ENCODE data around the gene MMRN2.
A peak's percentile ranks its signal among the peaks of the same experiment; 100 is the strongest.

Gene MMRN2

DNA sequence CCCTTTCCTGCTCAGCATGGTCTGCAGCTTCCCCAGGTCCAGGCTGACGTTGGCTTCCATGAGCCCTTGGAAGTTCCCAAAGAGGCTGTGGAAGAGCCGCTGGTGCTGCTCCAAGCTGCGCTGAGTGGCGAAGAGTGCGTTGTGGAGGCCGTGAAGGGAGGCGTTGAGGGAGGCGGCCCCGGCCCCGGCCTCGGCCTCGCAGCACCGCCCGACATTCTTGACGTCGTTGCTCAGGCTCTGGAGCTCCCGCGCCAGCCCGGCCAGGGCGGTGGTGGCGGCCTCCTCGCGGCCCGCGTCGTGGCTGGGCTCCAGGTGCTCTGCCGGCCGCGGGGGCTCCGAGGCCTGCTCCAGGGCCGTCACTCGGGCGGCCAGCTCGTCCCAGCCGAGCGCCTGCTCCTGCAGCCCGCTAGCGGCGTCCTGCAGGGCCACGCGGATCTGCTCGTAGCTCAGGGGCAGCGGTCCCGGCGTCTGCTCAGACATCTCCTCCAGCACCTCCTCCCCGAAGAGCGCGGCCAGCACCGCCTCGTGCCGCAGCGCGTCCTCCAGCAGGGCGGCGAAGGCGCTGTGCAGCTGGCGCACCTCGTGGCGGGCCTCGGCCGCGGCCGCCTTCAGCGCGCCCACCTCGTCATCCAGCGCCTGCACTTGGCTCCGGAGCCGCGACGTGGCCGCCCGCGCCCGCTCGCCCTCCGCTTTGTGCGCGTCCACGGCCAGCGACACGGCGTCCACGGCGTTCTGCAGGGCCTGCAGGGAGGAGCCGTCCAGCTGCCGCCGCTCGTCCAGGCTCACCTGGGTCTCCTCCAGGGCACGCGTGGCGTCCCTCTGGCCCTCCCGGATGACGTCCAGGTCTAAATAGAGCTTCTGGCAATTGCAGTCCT lies 14.7 kb downstream of the MMRN2 start:
- peaks cover 0 to 8% of the 10 kb centered on the region in 2 experiments for H3K27me3 ChIP-seq (ENCODE audit: control insufficient read depth in 1 of 2, insufficient read depth in 1 of 2, low read length in 2 of 2)
- H2BK120ac ChIP-seq (ENCODE audit: low read depth, low read length) = no peak overlapping the region
- no peak overlapping the region for H3K4me2 ChIP-seq (ENCODE audit: low read length, poor library complexity, severe bottlenecking)
- no peaks in the 10 kb centered on the region for H3K79me1 ChIP-seq (replicated peaks; ENCODE audit: low read length, poor library complexity, severe bottlenecking)
- peak overlapping the region; percentile 48 for H4K91ac ChIP-seq (ENCODE audit: low read length)
- no peak overlapping the region for H3K4ac ChIP-seq (ENCODE audit: low read depth in 1 of 2, low read length in 2 of 2)
- peaks cover 7% of the 10 kb centered on the region for H3K4me1 ChIP-seq (ENCODE audit: control insufficient read depth, insufficient read depth, low read depth, low read length)
- DNase-seq = no peak
- H2BK15ac ChIP-seq (ENCODE audit: low read depth, poor library complexity, severe bottlenecking) = no peak overlapping the region
- H3K4me3 ChIP-seq (ENCODE audit: insufficient read depth in 1 of 2, low read depth in 1 of 2, low read length in 2 of 2) = no peak overlapping the region
- H2AK5ac ChIP-seq (ENCODE audit: low read length, severe bottlenecking) = no peak overlapping the region
- no peak overlapping the region for H2BK12ac ChIP-seq (ENCODE audit: low read length in 2 of 2)
- no peak overlapping the region for H4K8ac ChIP-seq (ENCODE audit: low read length)
- 95% methylated on average over 83 of the region's 94 CpGs for WGBS
- no peak overlapping the region for H2BK5ac ChIP-seq (ENCODE audit: low read depth, low read length, poor library complexity, severe bottlenecking)
- H3K9me3 ChIP-seq (ENCODE audit: control insufficient read depth, low read length) = no peaks in the 10 kb centered on the region
- H3K18ac ChIP-seq (ENCODE audit: low read depth in 1 of 2, low read length in 2 of 2) = no peak overlapping the region
- peaks cover 0 to 4% of the 10 kb centered on the region in 2 experiments for H3K36me3 ChIP-seq (ENCODE audit: control insufficient read depth in 1 of 2, insufficient read depth in 2 of 2, low read depth in 1 of 2, low read length in 2 of 2)
- H3K14ac ChIP-seq (ENCODE audit: low read length in 2 of 2) = no peak overlapping the region
- no peak overlapping the region for H3K9ac ChIP-seq (ENCODE audit: low read length)
- no peak overlapping the region for H3K27ac ChIP-seq (ENCODE audit: low read length, poor library complexity, severe bottlenecking)
- H2AFZ ChIP-seq (ENCODE audit: low read depth, low read length) = no peak overlapping the region
- no peak overlapping the region for H3K23ac ChIP-seq (ENCODE audit: low read length in 2 of 2)

DNA sequence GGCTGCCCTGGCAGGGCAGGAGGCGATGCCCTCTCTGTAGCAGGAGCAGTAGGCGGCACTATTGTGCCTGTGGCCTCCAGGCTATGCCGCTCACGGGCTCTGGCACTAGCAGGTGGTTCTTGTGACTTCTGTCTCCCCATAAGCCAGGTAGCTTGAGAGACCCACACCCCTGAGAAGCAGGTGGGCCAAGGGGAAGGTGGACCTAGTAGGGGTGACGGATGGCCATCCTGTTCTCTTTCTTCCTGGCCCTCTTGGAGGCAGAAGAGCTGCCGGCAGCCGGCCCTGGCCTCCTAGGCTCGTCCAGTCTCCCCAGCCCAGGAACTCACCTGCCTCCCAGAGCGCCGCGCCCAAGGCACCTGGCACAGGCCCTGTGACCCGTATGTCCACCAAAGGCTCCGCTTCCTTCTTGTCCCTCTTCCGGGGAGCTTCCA lies 15.4 kb downstream of the MMRN2 start:
- Histone ChIP-seq H2BK12ac (ENCODE audit: low read length in 2 of 2) (no peak overlapping the region), H2BK15ac (ENCODE audit: low read depth, poor library complexity, severe bottlenecking) (no peak overlapping the region)

DNA sequence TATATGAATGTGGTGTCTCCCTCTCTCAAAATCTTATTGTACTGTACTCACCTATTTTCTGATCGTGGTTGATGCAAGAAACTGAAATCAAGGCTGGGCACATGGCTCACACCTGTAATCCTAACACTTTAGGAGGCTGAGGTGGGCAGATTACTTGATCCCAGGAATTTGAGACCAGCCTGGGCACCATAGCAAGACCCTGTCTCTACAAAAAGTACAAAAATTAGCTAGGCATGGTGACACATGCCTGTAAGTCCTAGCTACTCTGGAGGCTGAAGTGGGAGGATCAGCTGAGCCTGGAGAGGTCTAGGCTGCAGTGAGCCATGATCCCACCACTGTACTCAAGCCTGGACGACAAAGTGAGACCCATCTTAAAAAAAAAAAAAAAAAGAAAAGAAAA lies 16.0 kb downstream of the MMRN2 start:
- no peak overlapping the region for H2BK120ac ChIP-seq (ENCODE audit: low read depth, low read length)
- no peak overlapping the region for H2BK15ac ChIP-seq (ENCODE audit: low read depth, poor library complexity, severe bottlenecking)
- no peak overlapping the region for H3K4ac ChIP-seq (ENCODE audit: low read depth in 1 of 2, low read length in 2 of 2)
- H2BK12ac ChIP-seq (ENCODE audit: low read length in 2 of 2) = no peak overlapping the region
- no peak overlapping the region for H3K18ac ChIP-seq (ENCODE audit: low read depth in 1 of 2, low read length in 2 of 2)
- DNase-seq = no peak
- no peak overlapping the region for H2BK5ac ChIP-seq (ENCODE audit: low read depth, low read length, poor library complexity, severe bottlenecking)
- no peak overlapping the region for H3K27ac ChIP-seq (ENCODE audit: low read length, poor library complexity, severe bottlenecking)
- no peak overlapping the region for H3K9ac ChIP-seq (ENCODE audit: low read length)
- H3K36me3 ChIP-seq (ENCODE audit: control insufficient read depth in 1 of 2, insufficient read depth in 2 of 2, low read depth in 1 of 2, low read length in 2 of 2) = peaks cover 0 to 7% of the 10 kb centered on the region in 2 experiments
- no peak overlapping the region for H3K23ac ChIP-seq (ENCODE audit: low read length in 2 of 2)
- H3K4me2 ChIP-seq (ENCODE audit: low read length, poor library complexity, severe bottlenecking) = no peak overlapping the region
- no peaks in the 10 kb centered on the region for H3K9me3 ChIP-seq (ENCODE audit: control insufficient read depth, low read length)
- H4K91ac ChIP-seq (ENCODE audit: low read length) = no peak overlapping the region
- peaks cover 0 to under 1% of the 10 kb centered on the region in 2 experiments for H3K27me3 ChIP-seq (ENCODE audit: control insufficient read depth in 1 of 2, insufficient read depth in 1 of 2, low read length in 2 of 2)
- H2AFZ ChIP-seq (ENCODE audit: low read depth, low read length) = no peak overlapping the region
- WGBS = 100% methylated on average over 1 of the region's 2 CpGs
- H3K4me3 ChIP-seq (ENCODE audit: insufficient read depth in 1 of 2, low read depth in 1 of 2, low read length in 2 of 2) = no peak overlapping the region
- no peak overlapping the region for H2AK5ac ChIP-seq (ENCODE audit: low read length, severe bottlenecking)
- H3K4me1 ChIP-seq (ENCODE audit: control insufficient read depth, insufficient read depth, low read depth, low read length) = peaks cover 11% of the 10 kb centered on the region
- H4K8ac ChIP-seq (ENCODE audit: low read length) = no peak overlapping the region
- no peak overlapping the region for H3K14ac ChIP-seq (ENCODE audit: low read length in 2 of 2)
- no peaks in the 10 kb centered on the region for H3K79me1 ChIP-seq (replicated peaks; ENCODE audit: low read length, poor library complexity, severe bottlenecking)

More for the DNA sequence above, 15.4 kb downstream of the MMRN2 start:
- H3K27me3 ChIP-seq (ENCODE audit: control insufficient read depth in 1 of 2, insufficient read depth in 1 of 2, low read length in 2 of 2) = peaks cover 0 to 6% of the 10 kb centered on the region in 2 experiments
- H3K9ac ChIP-seq (ENCODE audit: low read length) = no peak overlapping the region
- no peak overlapping the region for H3K27ac ChIP-seq (ENCODE audit: low read length, poor library complexity, severe bottlenecking)
- no peak overlapping the region for H3K14ac ChIP-seq (ENCODE audit: low read length in 2 of 2)
- H3K23ac ChIP-seq (ENCODE audit: low read length in 2 of 2) = no peak overlapping the region
- no peak overlapping the region for H4K91ac ChIP-seq (ENCODE audit: low read length)
- H3K79me1 ChIP-seq (replicated peaks; ENCODE audit: low read length, poor library complexity, severe bottlenecking) = no peaks in the 10 kb centered on the region
- H3K4ac ChIP-seq (ENCODE audit: low read depth in 1 of 2, low read length in 2 of 2) = no peak overlapping the region
- H2AFZ ChIP-seq (ENCODE audit: low read depth, low read length) = no peak overlapping the region
- no peak overlapping the region for H2AK5ac ChIP-seq (ENCODE audit: low read length, severe bottlenecking)
- peaks cover 7% of the 10 kb centered on the region for H3K4me1 ChIP-seq (ENCODE audit: control insufficient read depth, insufficient read depth, low read depth, low read length)
- no peaks in the 10 kb centered on the region for H3K9me3 ChIP-seq (ENCODE audit: control insufficient read depth, low read length)
- no peak overlapping the region for H3K18ac ChIP-seq (ENCODE audit: low read depth in 1 of 2, low read length in 2 of 2)
- no peak overlapping the region for H2BK5ac ChIP-seq (ENCODE audit: low read depth, low read length, poor library complexity, severe bottlenecking)
- no peak overlapping the region for H4K8ac ChIP-seq (ENCODE audit: low read length)
- WGBS = 94% methylated on average over 14 of the region's 14 CpGs
- H3K4me2 ChIP-seq (ENCODE audit: low read length, poor library complexity, severe bottlenecking) = no peak overlapping the region
- H3K4me3 ChIP-seq (ENCODE audit: insufficient read depth in 1 of 2, low read depth in 1 of 2, low read length in 2 of 2) = no peak overlapping the region
- H2BK120ac ChIP-seq (ENCODE audit: low read depth, low read length) = no peak overlapping the region
- DNase-seq = no peak
- H3K36me3 ChIP-seq (ENCODE audit: control insufficient read depth in 1 of 2, insufficient read depth in 2 of 2, low read depth in 1 of 2, low read length in 2 of 2) = peaks cover 0 to 4% of the 10 kb centered on the region in 2 experiments

DNA sequence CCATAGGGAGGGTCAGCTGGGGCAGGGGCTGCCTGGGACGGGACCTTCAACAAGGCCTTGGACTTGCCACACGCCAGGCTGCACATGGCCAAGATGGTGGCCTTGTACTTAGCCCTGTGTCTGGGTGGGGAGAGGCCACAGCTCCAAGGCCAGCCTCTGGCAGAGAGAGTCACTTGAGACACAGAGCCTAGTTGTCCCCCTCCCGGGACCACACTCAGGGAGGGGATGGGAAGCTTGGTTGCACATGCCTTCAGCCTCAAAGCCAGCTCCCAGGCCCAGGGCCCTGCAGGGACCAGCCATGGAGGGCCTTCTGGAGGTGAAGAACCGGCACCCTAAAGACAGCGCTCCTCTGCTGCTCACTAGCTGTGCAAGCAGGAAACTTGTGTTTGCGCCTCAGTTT lies 16.7 kb downstream of the MMRN2 start:
- WGBS = 93% methylated on average over 6 of the region's 6 CpGs
- Histone ChIP-seq H3K27me3 (ENCODE audit: control insufficient read depth in 1 of 2, insufficient read depth in 1 of 2, low read length in 2 of 2) (no peaks in the 10 kb centered on the region), H3K4me1 (ENCODE audit: control insufficient read depth, insufficient read depth, low read depth, low read length) (peaks cover 13% of the 10 kb centered on the region), H2BK12ac (ENCODE audit: low read length in 2 of 2) (peak overlapping the region in 1 of 2 experiments; percentile 15), H3K9me3 (ENCODE audit: control insufficient read depth, low read length) (no peaks in the 10 kb centered on the region), H3K4ac (ENCODE audit: low read depth in 1 of 2, low read length in 2 of 2) (no peak overlapping the region), H4K91ac (ENCODE audit: low read length) (no peak overlapping the region), H2BK5ac (ENCODE audit: low read depth, low read length, poor library complexity, severe bottlenecking) (no peak overlapping the region), H3K4me3 (ENCODE audit: insufficient read depth in 1 of 2, low read depth in 1 of 2, low read length in 2 of 2) (no peak overlapping the region), H3K9ac (ENCODE audit: low read length) (no peak overlapping the region), H4K8ac (ENCODE audit: low read length) (no peak overlapping the region), H2AK5ac (ENCODE audit: low read length, severe bottlenecking) (no peak overlapping the region), H3K14ac (ENCODE audit: low read length in 2 of 2) (no peak overlapping the region), H2BK120ac (ENCODE audit: low read depth, low read length) (no peak overlapping the region), H3K27ac (ENCODE audit: low read length, poor library complexity, severe bottlenecking) (no peak overlapping the region), H3K36me3 (ENCODE audit: control insufficient read depth in 1 of 2, insufficient read depth in 2 of 2, low read depth in 1 of 2, low read length in 2 of 2) (peaks cover 0 to 14% of the 10 kb centered on the region in 2 experiments), H3K79me1 (replicated peaks; ENCODE audit: low read length, poor library complexity, severe bottlenecking) (no peaks in the 10 kb centered on the region), H3K18ac (ENCODE audit: low read depth in 1 of 2, low read length in 2 of 2) (no peak overlapping the region), H2AFZ (ENCODE audit: low read depth, low read length) (no peak overlapping the region), H3K4me2 (ENCODE audit: low read length, poor library complexity, severe bottlenecking) (no peak overlapping the region), H2BK15ac (ENCODE audit: low read depth, poor library complexity, severe bottlenecking) (no peak overlapping the region), H3K23ac (ENCODE audit: low read length in 2 of 2) (no peak overlapping the region)
- no peak for DNase-seq

Data from mesenchymal stem cell (in vitro differentiated cells and primary cell).